Urothelium cell line (cell line): ENCODE data around the gene FBXO5.
"Not testable (repeated sequence)": the region's sequence is repeated elsewhere in the genome, so short reads cannot be mapped to it uniquely, and the experiment has no call there.

Source experiments
- DNase-seq: peaks from one replicate; pipeline ENCODE4 v3.0.0; 2011; ENCODE audit warnings: low spot score, mixed read lengths
- FAIRE-seq: peaks from 2 replicates; lab custom pipeline; 2011; peaks lifted over from hg19 to GRCh38; lab: Jason Lieb, UNC

The FBXO5 gene

GRCh38 chr6:152993847-152994246, 11.0 kb upstream of the FBXO5 start:
- no peak for DNase-seq
- no peak for FAIRE-seq

- FAIRE-seq (no peak), DNase-seq (no peak)
Measured at GRCh38 chr6:152993431-152993830, 10.6 kb upstream of the FBXO5 start.

- DNase-seq (no peak), FAIRE-seq (no peak)
Measured at GRCh38 chr6:152986978-152987377, 4.1 kb upstream of the FBXO5 start.

- DNase-seq, FAIRE-seq: not testable (repeated sequence)
Measured at GRCh38 chr6:152985300-152985699, 2.5 kb upstream of the FBXO5 start.

GRCh38 chr6:152984513-152984872, 1.7 kb upstream of the FBXO5 start:
- no peak for FAIRE-seq

GRCh38 chr6:152983637-152984512, 1.0 kb upstream of the FBXO5 start:
- peak; percentile 96 for DNase-seq
- FAIRE-seq, result peak; percentile 23

More at GRCh38 chr6:152984513-152984872, 1.7 kb upstream of the FBXO5 start:
- DNase-seq, result no peak

GRCh38 chr6:152981989-152982903, 595 bp downstream of the FBXO5 start:
- FAIRE-seq (no peak), DNase-seq (no peak)

- DNase-seq (no peak), FAIRE-seq (no peak)
Measured at GRCh38 chr6:152981219-152981618, 1.6 kb downstream of the FBXO5 start.

- DNase-seq, result no peak
- no peak for FAIRE-seq
Measured at GRCh38 chr6:152980656-152981055, 2.2 kb downstream of the FBXO5 start.

- FAIRE-seq (no peak), DNase-seq (no peak)
Measured at GRCh38 chr6:152979116-152979515, 3.7 kb downstream of the FBXO5 start.

GRCh38 chr6:152978058-152978457, 4.8 kb downstream of the FBXO5 start:
- FAIRE-seq, result no peak
- no peak for DNase-seq

GRCh38 chr6:152977556-152977955, 5.3 kb downstream of the FBXO5 start:
- FAIRE-seq (no peak), DNase-seq (no peak)

- FAIRE-seq, result no peak
- DNase-seq, result no peak
Measured at GRCh38 chr6:152976749-152977148, 6.1 kb downstream of the FBXO5 start.

- DNase-seq (no peak), FAIRE-seq (no peak)
Measured at GRCh38 chr6:152975204-152975915, 7.5 kb downstream of the FBXO5 start.

GRCh38 chr6:152973916-152974315, 8.9 kb downstream of the FBXO5 start:
- FAIRE-seq, result no peak
- no peak for DNase-seq

- FAIRE-seq, result no peak
- DNase-seq, result no peak
Measured at GRCh38 chr6:152969688-152970418, 13.0 kb downstream of the FBXO5 start.

- not testable (repeated sequence) for FAIRE-seq, DNase-seq
Measured at GRCh38 chr6:152966168-152966894, 16.5 kb downstream of the FBXO5 start.

GRCh38 chr6:152959333-152959732, 23.5 kb downstream of the FBXO5 start:
- DNase-seq (no peak), FAIRE-seq (no peak)

GRCh38 chr6:152957796-152958195, 25.0 kb downstream of the FBXO5 start:
- FAIRE-seq (no peak), DNase-seq (no peak)

GRCh38 chr6:152954443-152954842, 28.4 kb downstream of the FBXO5 start:
- DNase-seq (no peak), FAIRE-seq (no peak)
